Tibial nerve (tissue), 4 donors: ENCODE measurements around the gene CASTOR1. TPM values are rescaled to one million over a fixed set of nuclear protein-coding genes. Genes with fewer than 3 reads are reported as not detected.

Source experiments
- DNase-seq, 2 donors: peaks; one replicate each; pipeline ENCODE4 v3.0.0-alpha.2; 2019; ENCODE audit warnings: low spot score in 2 of 2
- H3K27ac ChIP-seq, 4 donors: fragments of 200-600 bp; sonication (generic) in 3 of 4; one replicate each; pipeline ENCODE4 v1.5.1; 2017 to 2019; ENCODE audit warnings: mild to moderate bottlenecking in 1 of 4
- H3K27me3 ChIP-seq, 2 donors: fragments of 200-600 bp; sonication (generic) in 1 of 2; one replicate each; pipeline versions ENCODE4 v1.5.1 to v1.6.0; 2017 to 2019
- H3K36me3 ChIP-seq, 3 donors: fragments of 200-600 bp; sonication (generic); one replicate each; pipeline ENCODE4 v1.5.1; 2018 to 2019
- H3K4me1 ChIP-seq, 4 donors: fragments of 200-600 bp; sonication (generic) in 3 of 4; one replicate each; pipeline ENCODE4 v1.5.1; 2017 to 2019
- H3K4me3 ChIP-seq, 4 donors: fragments of 200-600 bp; sonication (generic) in 3 of 4; one replicate each; pipeline ENCODE4 v1.5.1; 2017 to 2019; ENCODE audit warnings: mild to moderate bottlenecking in 1 of 4, moderate library complexity in 1 of 4
- H3K9me3 ChIP-seq, 4 donors: fragments of 200-600 bp; sonication (generic) in 3 of 4; one replicate each; pipeline ENCODE4 v1.5.1; 2017 to 2019
- CTCF ChIP-seq, 5 experiments: fragments of 200-600 bp in 3 of 5; fragments of 450-650 bp in 2 of 5; sonication (generic) in 3 of 5; IDR thresholded peaks; one replicate each; pipeline ENCODE4 v1.5.1; 2016 to 2019; ENCODE audit warnings: antibody characterized with exemption in 5 of 5, mild to moderate bottlenecking in 3 of 5, moderate library complexity in 2 of 5
- EP300 ChIP-seq, 2 donors: sonication (generic); formaldehyde crosslinking; IDR thresholded peaks; one replicate each; pipeline ENCODE4 v1.6.1; 2017; ENCODE audit warnings: antibody characterized with exemption in 2 of 2, mild to moderate bottlenecking in 1 of 2
- POLR2A ChIP-seq, 2 donors: fragments of 450-650 bp; IDR thresholded peaks; one replicate each; pipeline ENCODE4 v1.6.1; 2017; ENCODE audit warnings: antibody characterized with exemption in 2 of 2, mild to moderate bottlenecking in 2 of 2, moderate library complexity in 2 of 2
- WGBS, 2 donors: methylation state at CpG; one replicate each; pipeline ENCODE4 v1.1.5; 2018; 5-methylcytosine and 5-hydroxymethylcytosine counted together
- total RNA-seq, 4 donors: library from RNA; depleted of rRNA; stranded (reverse); fragments of >200 nt; gene quantifications; one replicate each; pipeline ENCODE4 v1.1.0, GENCODE V29; 2016

The CASTOR1 gene
- total RNA-seq, 4 donors from 2014 or later = 38.7 to 57.9 (median 45.3) TPM

- no peak for TF ChIP-seq EP300 (IDR thresholded peaks at IDR 0.05)
- TF ChIP-seq POLR2A (IDR thresholded peaks at IDR 0.05) = no peak
- no peak for TF ChIP-seq CTCF (IDR thresholded peaks at IDR 0.05)
- Histone ChIP-seq H3K4me3 (no peak overlapping the region), H3K4me1 (peaks cover 0 to 36% (median 8%) of the 10 kb centered on the region in 4 donors), H3K36me3 (peaks cover 0 to 49% (median 0%) of the 10 kb centered on the region in 3 donors), H3K9me3 (no peaks in the 10 kb centered on the region), H3K27me3 (no peaks in the 10 kb centered on the region), H3K27ac (no peak overlapping the region)
- WGBS, 2 donors = 87 to 91% methylated on average over 26 of the region's 27 CpGs
- no peak for DNase-seq
These were observed 4.0 kb downstream of the CASTOR1 start for GRCh38 chr22:30285176-30285845.

DNA sequence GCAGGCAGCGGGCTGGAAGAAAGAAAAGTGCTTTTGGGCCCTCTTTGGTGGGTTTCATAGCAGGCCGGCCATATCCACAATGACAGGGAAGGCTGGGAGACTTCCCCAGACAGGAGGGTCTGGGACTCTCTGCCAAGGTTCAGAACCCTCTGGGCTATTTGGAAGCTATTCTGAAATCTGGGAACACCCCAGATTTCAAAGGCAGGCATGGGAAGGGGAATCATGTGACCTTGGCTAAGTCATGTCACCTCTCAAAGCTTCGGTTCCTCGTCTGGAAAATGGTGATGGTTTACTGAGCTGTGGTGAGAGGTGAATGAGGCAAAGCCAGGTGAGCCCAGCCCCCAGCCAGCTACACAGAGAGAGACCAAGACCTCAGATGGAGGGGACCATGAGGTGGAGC, 4.6 kb downstream of the CASTOR1 start:
- peaks cover 0 to 35% (median 2%) of the 10 kb centered on the region in 4 donors for H3K4me1 ChIP-seq
- no peak overlapping the region for H3K4me3 ChIP-seq
- no peak for DNase-seq
- 82 to 84% methylated on average over 4 of the region's 4 CpGs for WGBS, 2 donors
- no peaks in the 10 kb centered on the region for H3K9me3 ChIP-seq
- H3K27ac ChIP-seq = no peak overlapping the region
- no peak for TF ChIP-seq EP300 (IDR thresholded peaks at IDR 0.05)
- TF ChIP-seq POLR2A (IDR thresholded peaks at IDR 0.05) = no peak
- TF ChIP-seq CTCF (IDR thresholded peaks at IDR 0.05) = no peak
- H3K36me3 ChIP-seq = peaks cover 0 to 49% (median 0%) of the 10 kb centered on the region in 3 donors
- H3K27me3 ChIP-seq = no peaks in the 10 kb centered on the region

DNA sequence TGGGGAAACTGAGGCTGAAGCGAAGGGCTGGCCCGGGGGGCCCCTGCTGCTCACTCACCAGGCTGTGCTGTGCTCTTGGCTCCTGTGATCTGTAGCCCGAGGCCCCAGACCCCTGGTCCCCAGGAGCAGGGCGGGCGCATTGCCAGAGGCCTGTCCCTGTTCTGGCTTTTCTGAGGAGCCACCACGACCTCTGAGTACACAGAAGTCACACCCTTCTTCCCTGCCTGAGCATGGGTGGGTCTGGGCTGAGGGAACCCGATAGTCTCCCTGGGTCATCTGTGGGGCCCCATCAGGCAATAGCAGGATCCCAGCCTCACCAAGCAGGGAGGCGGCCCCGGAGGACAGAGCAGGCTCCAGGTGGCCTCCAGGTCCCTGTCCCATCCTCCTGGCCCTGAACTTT, 5.1 kb downstream of the CASTOR1 start:
- Histone ChIP-seq H3K4me1 (peaks cover 0 to 40% (median 2%) of the 10 kb centered on the region in 4 donors), H3K27ac (no peak overlapping the region), H3K9me3 (no peaks in the 10 kb centered on the region), H3K36me3 (peaks cover 0 to 49% (median 0%) of the 10 kb centered on the region in 3 donors), H3K27me3 (no peaks in the 10 kb centered on the region), H3K4me3 (no peak overlapping the region)
- DNase-seq = no peak
- no peak for TF ChIP-seq EP300 (IDR thresholded peaks at IDR 0.05)
- TF ChIP-seq POLR2A (IDR thresholded peaks at IDR 0.05) = no peak
- 77 to 78% methylated on average over 3 to 9 of the region's 9 CpGs for WGBS, 2 donors

DNA sequence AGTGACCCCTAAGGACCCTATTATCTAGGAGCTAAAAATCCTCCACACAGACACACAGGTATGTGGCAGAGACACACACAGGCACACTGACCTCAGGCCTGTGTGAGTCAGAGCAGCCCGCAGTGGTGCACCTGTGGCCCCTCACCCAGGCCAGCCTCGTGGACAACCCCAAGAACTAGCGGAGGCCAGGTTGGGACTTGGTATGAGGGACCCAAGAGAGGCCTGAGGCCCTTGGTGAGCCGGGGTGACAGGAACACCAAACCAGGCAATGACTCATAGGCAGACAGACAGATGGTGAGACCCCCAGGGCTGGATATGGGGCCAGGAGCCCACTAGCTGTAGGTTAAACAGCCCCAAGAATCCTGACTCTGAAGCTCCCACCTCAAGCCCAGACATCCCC, 6.0 kb downstream of the CASTOR1 start:
- no peak for TF ChIP-seq EP300 (IDR thresholded peaks at IDR 0.05)
- TF ChIP-seq CTCF (IDR thresholded peaks at IDR 0.05) = no peak
- no peak for TF ChIP-seq POLR2A (IDR thresholded peaks at IDR 0.05)
- Histone ChIP-seq H3K27me3 (no peaks in the 10 kb centered on the region), H3K36me3 (peaks cover 0 to 49% (median 0%) of the 10 kb centered on the region in 3 donors), H3K4me3 (no peak overlapping the region), H3K4me1 (peaks cover 0 to 43% (median 2%) of the 10 kb centered on the region in 4 donors), H3K27ac (no peak overlapping the region), H3K9me3 (no peaks in the 10 kb centered on the region)
- WGBS, 2 donors = 74% methylated on average over 3 of the region's 4 CpGs; no CpG with 5 or more reads in 1 of the 2 donors
- DNase-seq = no peak

GRCh38 chr22:30282616-30283046, 6.7 kb downstream of the CASTOR1 start:
- TF ChIP-seq POLR2A (IDR thresholded peaks at IDR 0.05) (no peak), CTCF (IDR thresholded peaks at IDR 0.05) (no peak), EP300 (IDR thresholded peaks at IDR 0.05) (no peak)
- no peak for DNase-seq
- 68 to 69% methylated on average over 6 to 7 of the region's 7 CpGs for WGBS, 2 donors
- Histone ChIP-seq H3K9me3 (no peaks in the 10 kb centered on the region), H3K36me3 (peaks cover 0 to 49% (median 0%) of the 10 kb centered on the region in 3 donors), H3K4me3 (no peak overlapping the region), H3K27me3 (no peaks in the 10 kb centered on the region), H3K27ac (no peak overlapping the region), H3K4me1 (peaks cover 0 to 43% (median 8%) of the 10 kb centered on the region in 4 donors)
